Upper lobe of left lung (tissue), 4 donors: ENCODE results near the gene HAT1.

Source experiments
- CTCF ChIP-seq, 6 experiments: fragments of 450-650 bp in 4 of 6; fragments of 200-600 bp in 2 of 6; sonication (generic) in 2 of 6; IDR thresholded peaks; one replicate each; pipeline ENCODE4 v1.5.1; 2016 to 2019; ENCODE audit warnings: antibody characterized with exemption in 6 of 6
- POLR2A ChIP-seq, 4 donors: fragments of 450-650 bp; IDR thresholded peaks; one replicate each; pipeline ENCODE4 v1.5.1; 2016 to 2017; ENCODE audit warnings: antibody characterized with exemption in 4 of 4, mild to moderate bottlenecking in 2 of 4
- POLR2AphosphoS5 ChIP-seq, 2 donors: sonication (generic); formaldehyde crosslinking; IDR thresholded peaks; one replicate each; pipeline ENCODE4 v1.5.1; 2017; ENCODE audit warnings: antibody characterized with exemption in 2 of 2

GRCh38 chr2:171882089-171882769 lies 40.0 kb upstream of the HAT1 start:
- TF ChIP-seq CTCF (IDR thresholded peaks at IDR 0.05) (no peak), POLR2AphosphoS5 (IDR thresholded peaks at IDR 0.05) (no peak), POLR2A (IDR thresholded peaks at IDR 0.05) (no peak)
